Urinary bladder (tissue), 4 donors: ENCODE results near the gene FBRS. TPM values are rescaled to one million over a fixed set of nuclear protein-coding genes. Genes with fewer than 3 reads are reported as not detected.

ENCODE experiments used
- DNase-seq: peaks from one replicate; pipeline ENCODE4 v3.0.0-alpha.2; 2015; ENCODE audit errors: extremely low spot score
- H3K27ac ChIP-seq: one replicate; pipeline ENCODE4 v1.5.1; 2013; ENCODE audit warnings: low read depth, mild to moderate bottlenecking, moderate library complexity
- H3K36me3 ChIP-seq: one replicate; pipeline ENCODE4 v1.6.1; 2013; ENCODE audit warnings: mild to moderate bottlenecking, moderate library complexity; ENCODE audit not compliant: insufficient read depth
- H3K4me1 ChIP-seq: one replicate; pipeline ENCODE4 v1.6.1; 2013; ENCODE audit warnings: mild to moderate bottlenecking, moderate library complexity; ENCODE audit not compliant: insufficient read depth
- H3K4me3 ChIP-seq: one replicate; pipeline ENCODE4 v1.5.1; 2013; ENCODE audit warnings: low read depth, low read length
- WGBS: extraction: QIAGEN DNeasy Blood & Tissue Kit; methylation state at CpG from one replicate; pipeline ENCODE4 v1.1.7; 2013; 5-methylcytosine and 5-hydroxymethylcytosine counted together
- polyA plus RNA-seq: library from polyadenylated mRNA; stranded (reverse); fragments of 200-250 nt; gene quantifications from one replicate; pipeline ENCODE4 v1.2.3, GENCODE V29; 2013
- total RNA-seq: library from RNA; depleted of rRNA; stranded (reverse); fragments of >200 nt; gene quantifications from one replicate; pipeline ENCODE4 v1.2.3, GENCODE V29; 2014
- donor health status: healthy with polysubstance abuse.
- donor health status: healthy.

FBRS gene
- total and polyA plus RNA-seq, 2 donors, result 18.8 to 52.3 TPM

GRCh38 chr16:30651124-30652004 lies 6.9 kb upstream of the FBRS start:
- peak overlapping the region; percentile 87 for H3K27ac ChIP-seq
- DNase-seq, result no peak
- H3K4me1 ChIP-seq, result no peaks in the 10 kb centered on the region
- H3K36me3 ChIP-seq, result peaks cover 3% of the 10 kb centered on the region
- peak overlapping the region; percentile 53 for H3K4me3 ChIP-seq
- under 1% methylated on average over 71 of the region's 71 CpGs for WGBS

- H3K27ac ChIP-seq, result no peak overlapping the region
- no peaks in the 10 kb centered on the region for H3K4me1 ChIP-seq
- no peak for DNase-seq
- peak overlapping the region; percentile 53 for H3K4me3 ChIP-seq
- peaks cover 3% of the 10 kb centered on the region for H3K36me3 ChIP-seq
- 16% methylated on average over 2 of the region's 2 CpGs for WGBS
These were observed 6.3 kb upstream of the FBRS start for GRCh38 chr16:30652005-30652296.

GRCh38 chr16:30652718-30653117 lies 5.5 kb upstream of the FBRS start:
- WGBS, result 91% methylated on average over 18 of the region's 18 CpGs
- Histone ChIP-seq H3K27ac (no peak overlapping the region), H3K36me3 (peaks cover 3% of the 10 kb centered on the region), H3K4me1 (no peaks in the 10 kb centered on the region), H3K4me3 (no peak overlapping the region)
- DNase-seq, result no peak

- Histone ChIP-seq H3K4me3 (no peak overlapping the region), H3K36me3 (peaks cover 3% of the 10 kb centered on the region), H3K4me1 (no peaks in the 10 kb centered on the region), H3K27ac (no peak overlapping the region)
- DNase-seq, result no peak
- WGBS, result 92% methylated on average over 18 of the region's 18 CpGs
These were observed 3.4 kb upstream of the FBRS start for GRCh38 chr16:30654856-30655255.

GRCh38 chr16:30655815-30656347 lies 2.4 kb upstream of the FBRS start:
- WGBS, result 93% methylated on average over 12 of the region's 12 CpGs
- Histone ChIP-seq H3K4me1 (no peaks in the 10 kb centered on the region), H3K4me3 (no peak overlapping the region), H3K27ac (no peak overlapping the region), H3K36me3 (peaks cover 3% of the 10 kb centered on the region)
- DNase-seq, result no peak

GRCh38 chr16:30656388-30656787 lies 1.8 kb upstream of the FBRS start:
- Histone ChIP-seq H3K4me3 (no peak overlapping the region), H3K36me3 (peaks cover 3% of the 10 kb centered on the region), H3K27ac (no peak overlapping the region), H3K4me1 (no peaks in the 10 kb centered on the region)
- no peak for DNase-seq
- whole genome bisulfite sequencing, result 96% methylated on average over 8 of the region's 8 CpGs

GRCh38 chr16:30656974-30657865 lies 1.0 kb upstream of the FBRS start:
- H3K4me1 ChIP-seq, result no peaks in the 10 kb centered on the region
- WGBS, result 31% methylated on average over 32 of the region's 32 CpGs
- peaks cover 5% of the 10 kb centered on the region for H3K36me3 ChIP-seq

GRCh38 chr16:30658731-30659506 lies 688 bp downstream of the FBRS start:
- WGBS, result under 1% methylated on average over 64 of the region's 64 CpGs
- Histone ChIP-seq H3K4me1 (no peaks in the 10 kb centered on the region), H3K27ac (peak overlapping the region; percentile 95), H3K36me3 (peaks cover 5% of the 10 kb centered on the region), H3K4me3 (peak overlapping the region; percentile 87)
- peak; percentile 93 for DNase-seq

More at GRCh38 chr16:30656974-30657865, 1.0 kb upstream of the FBRS start:
- H3K27ac ChIP-seq, result peak overlapping the region; percentile 44
- no peak overlapping the region for H3K4me3 ChIP-seq
- no peak for DNase-seq

- WGBS, result under 1% methylated on average over 83 of the region's 84 CpGs
- peak overlapping the region; percentile 87 for H3K4me3 ChIP-seq
- DNase-seq, result no peak
- peaks cover 5% of the 10 kb centered on the region for H3K36me3 ChIP-seq
- no peaks in the 10 kb centered on the region for H3K4me1 ChIP-seq
- peak overlapping the region; percentile 95 for H3K27ac ChIP-seq
These were observed 1.5 kb downstream of the FBRS start for GRCh38 chr16:30659507-30660423.

GRCh38 chr16:30660424-30661261 lies 2.4 kb downstream of the FBRS start:
- no peaks in the 10 kb centered on the region for H3K4me1 ChIP-seq
- 49% methylated on average over 21 of the region's 21 CpGs for WGBS
- H3K27ac ChIP-seq, result no peak overlapping the region
- no peak for DNase-seq
- H3K4me3 ChIP-seq, result peak overlapping the region; percentile 87
- H3K36me3 ChIP-seq, result peaks cover 9% of the 10 kb centered on the region

- H3K4me3 ChIP-seq, result no peak overlapping the region
- no peaks in the 10 kb centered on the region for H3K4me1 ChIP-seq
- 82% methylated on average over 17 of the region's 17 CpGs for WGBS
- no peak for DNase-seq
- H3K27ac ChIP-seq, result no peak overlapping the region
- H3K36me3 ChIP-seq, result peaks cover 11% of the 10 kb centered on the region
These were observed 4.2 kb downstream of the FBRS start for GRCh38 chr16:30662449-30662848.

- no peak for DNase-seq
- no peak overlapping the region for H3K4me3 ChIP-seq
- no peak overlapping the region for H3K27ac ChIP-seq
- no peaks in the 10 kb centered on the region for H3K4me1 ChIP-seq
- peaks cover 12% of the 10 kb centered on the region for H3K36me3 ChIP-seq
- 78% methylated on average over 8 of the region's 8 CpGs for WGBS
These were observed 4.8 kb downstream of the FBRS start for GRCh38 chr16:30663038-30663437.
